BJ (cell line): ENCODE data around the gene CRTC3. TPM values are rescaled to one million over a fixed set of nuclear protein-coding genes. Genes with fewer than 3 reads are reported as not detected.

ENCODE experiments used
- CTCF ChIA-PET: fragments of 350-600 bp; formaldehyde crosslinking; extraction: SDS; loops from one replicate; lab custom pipeline; 2021; ENCODE audit warnings: antibody characterized with exemption, inconsistent platforms; lab: Yijun Ruan, JAX
- POLR2A ChIA-PET: fragments of 300-600 bp; sonication (Branson Sonifier 250); formaldehyde crosslinking; extraction: SDS; loops from one replicate; lab custom pipeline; 2021; ENCODE audit warnings: antibody characterized with exemption; lab: Charles Lee
- DNase-seq: peaks from one replicate; pipeline ENCODE4 v3.0.0-alpha.2; 2011; ENCODE audit warnings: low read depth
- H3K27me3 ChIP-seq: 2 replicates; pipeline ENCODE4 v1.6.0; 2011; ENCODE audit warnings: low read length; ENCODE audit not compliant: control insufficient read depth, insufficient read depth
- H3K36me3 ChIP-seq: 2 replicates; pipeline ENCODE4 v1.5.1; 2011; ENCODE audit warnings: low read length; ENCODE audit not compliant: control insufficient read depth, insufficient read depth
- H3K4me3 ChIP-seq: 2 replicates; pipeline ENCODE4 v1.5.1; 2011; ENCODE audit warnings: low read depth, mild to moderate bottlenecking, control low read depth, low read length
- CTCF ChIP-seq: IDR thresholded peaks from 2 replicates; pipeline ENCODE4 v1.5.1; 2011; ENCODE audit warnings: low read depth, mild to moderate bottlenecking, control low read depth, inconsistent platforms, low read length, moderate library complexity; ENCODE audit not compliant: insufficient read depth
- polyA plus RNA-seq: library from polyadenylated mRNA; depleted of rRNA; stranded (reverse); fragments of >200 nt; gene quantifications from 2 replicates; pipeline ENCODE4 v1.2.3, GENCODE V29; 2011

Gene CRTC3
- polyA plus RNA-seq, 1 experiment, result 28.5 TPM

- ChIA-PET POLR2A (no interaction called here), CTCF (no interaction called here)
- TF ChIP-seq CTCF, result no peak
- H3K36me3 ChIP-seq, result peaks cover 1% of the 10 kb centered on the region; the same call in 1 of the 2 replicates
- DNase-seq, result no peak
- H3K4me3 ChIP-seq, result no peak overlapping the region
- no peaks in the 10 kb centered on the region for H3K27me3 ChIP-seq
These were observed 49.5 kb downstream of the CRTC3 start for GRCh38 chr15:90579213-90579612.

DNA sequence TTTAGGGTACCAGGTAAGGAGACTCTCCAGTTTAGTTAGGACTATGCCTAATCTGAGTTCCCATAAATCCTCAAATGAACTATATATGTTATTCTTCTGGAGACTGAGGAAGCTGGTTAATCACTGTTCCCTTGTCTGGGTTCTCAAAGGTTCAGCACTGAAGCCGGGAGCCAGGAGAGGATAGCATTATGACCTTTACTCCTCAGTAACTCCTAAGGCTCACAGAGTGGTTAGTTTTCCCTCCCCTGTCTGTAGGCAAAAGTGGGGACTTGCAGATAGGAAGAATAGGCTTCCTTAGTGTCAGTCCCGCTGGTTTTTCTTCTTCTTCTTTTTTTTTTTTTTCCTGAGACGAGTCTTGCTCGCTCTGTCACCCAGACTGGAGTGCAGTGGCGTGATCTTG, 50.4 kb downstream of the CRTC3 start:
- no peaks in the 10 kb centered on the region for H3K27me3 ChIP-seq
- peaks cover 1% of the 10 kb centered on the region; the same call in 1 of the 2 replicates for H3K36me3 ChIP-seq
- H3K4me3 ChIP-seq, result no peak overlapping the region
- no peak for TF ChIP-seq CTCF
- DNase-seq, result no peak
- ChIA-PET CTCF (interaction anchor here (1.1 to 1.4 kb wide), 2 partner anchors 12 to 14 kb away, joined by 3 to 5 read pairs; no protein-coding TSS in a partner anchor), POLR2A (no interaction called here)

DNA sequence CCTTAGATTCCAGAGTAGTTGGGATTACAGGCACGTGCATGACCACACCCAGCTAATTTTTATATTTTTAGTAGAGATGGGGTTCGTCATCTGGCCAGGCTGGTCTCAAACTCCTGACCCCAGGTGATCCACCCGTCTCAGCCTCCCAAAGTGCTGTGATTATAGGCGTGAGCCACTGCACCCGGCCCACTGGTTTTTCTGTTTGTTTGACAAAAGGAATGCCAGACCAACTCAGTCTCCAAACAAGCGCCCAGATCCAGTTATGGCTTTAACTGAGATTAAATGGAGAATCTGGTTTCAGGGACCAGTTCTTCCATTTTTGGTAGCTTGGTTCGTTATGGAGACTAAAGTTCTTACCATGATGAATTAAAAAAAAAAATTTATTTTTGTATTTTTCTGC, 50.8 kb downstream of the CRTC3 start:
- Histone ChIP-seq H3K4me3 (no peak overlapping the region), H3K27me3 (no peaks in the 10 kb centered on the region), H3K36me3 (peaks cover 1% of the 10 kb centered on the region; the same call in 1 of the 2 replicates)
- no peak for TF ChIP-seq CTCF
- ChIA-PET CTCF (interaction anchor here (1.1 to 1.4 kb wide), 2 partner anchors 11 to 15 kb away, joined by 3 to 5 read pairs; no protein-coding TSS in a partner anchor), POLR2A (no interaction called here)
- DNase-seq, result no peak

- Histone ChIP-seq H3K27me3 (no peaks in the 10 kb centered on the region), H3K4me3 (no peak overlapping the region), H3K36me3 (peaks cover 1% of the 10 kb centered on the region; the same call in 1 of the 2 replicates)
- POLR2A ChIA-PET, result no interaction called here
- CTCF ChIA-PET, result interaction anchor here (1.1 to 1.4 kb wide), 2 partner anchors 11 to 15 kb away, joined by 3 to 5 read pairs; no protein-coding TSS in a partner anchor
- TF ChIP-seq CTCF, result no peak
- DNase-seq, result no peak
These were observed 51.2 kb downstream of the CRTC3 start for GRCh38 chr15:90580946-90581345.

DNA sequence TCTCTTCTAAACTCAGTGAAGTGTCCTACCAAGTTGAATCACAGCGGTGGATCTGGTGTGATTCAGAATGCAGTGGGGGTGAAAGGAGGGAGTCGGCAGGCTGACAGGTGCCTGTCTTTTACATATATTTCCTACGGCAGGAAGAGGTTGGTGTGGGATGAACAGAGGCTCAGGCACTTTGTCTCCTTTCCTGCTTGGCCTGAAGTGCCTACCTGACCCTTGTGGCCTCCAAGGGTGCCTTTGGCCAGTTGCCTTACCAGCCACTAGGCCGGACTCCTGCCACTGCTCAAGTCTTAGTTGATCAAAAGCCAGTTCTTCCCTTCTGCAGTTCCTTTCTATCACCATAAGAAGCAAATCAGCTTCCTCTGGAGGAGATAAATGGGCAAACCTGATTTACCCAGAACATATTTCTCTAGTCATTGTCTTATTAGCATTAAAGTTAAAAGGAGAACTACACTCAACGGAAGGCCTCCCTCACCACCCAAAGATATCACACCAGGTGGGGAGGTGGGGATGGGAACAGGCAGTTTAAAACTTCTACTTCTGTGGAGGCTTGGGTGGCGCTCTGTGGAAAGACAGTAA, 52.1 kb downstream of the CRTC3 start:
- ChIA-PET CTCF (no interaction called here), POLR2A (no interaction called here)
- H3K27me3 ChIP-seq, result no peaks in the 10 kb centered on the region
- H3K36me3 ChIP-seq, result peaks cover 1% of the 10 kb centered on the region; the same call in 1 of the 2 replicates
- no peak for DNase-seq
- no peak for TF ChIP-seq CTCF
- H3K4me3 ChIP-seq, result no peak overlapping the region
